Right forelimb (tissue), 1 donor: ENCODE measurements around the gene COMMD7.
"Not testable (repeated sequence)": the region's sequence is repeated elsewhere in the genome, so short reads cannot be mapped to it uniquely, and the experiment has no call there.

Experiments used
- DNase-seq: peaks from one replicate; pipeline ENCODE4 v3.0.0-alpha.2; 2018

Gene COMMD7

DNA sequence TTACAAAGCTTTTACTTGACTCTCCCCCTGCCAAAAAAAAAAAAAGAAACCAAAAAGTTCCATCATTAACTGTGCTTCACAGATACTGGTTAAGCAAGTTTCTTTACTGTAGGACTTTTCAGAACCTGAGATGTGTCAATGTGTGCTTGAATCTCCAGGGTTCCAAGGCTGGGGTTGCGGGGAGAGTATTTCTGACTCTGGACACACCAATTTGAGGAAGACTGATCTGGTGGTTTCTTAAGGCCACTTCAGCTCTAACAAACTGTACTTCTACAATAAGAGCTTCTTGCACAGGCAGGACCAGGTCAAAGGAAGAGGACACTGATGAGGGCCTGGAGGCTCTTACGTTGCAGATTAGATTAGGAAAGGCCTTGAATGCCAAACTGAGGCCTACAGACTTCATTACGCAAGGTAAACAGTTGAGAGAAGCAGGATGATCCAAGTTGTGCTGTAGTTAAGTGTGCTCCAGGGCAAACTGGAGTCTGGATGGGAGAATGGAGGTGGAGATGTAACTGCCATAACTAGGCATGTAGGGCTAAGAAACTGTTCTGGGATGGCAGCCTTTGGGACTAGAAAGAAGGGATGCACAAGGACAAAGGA lies 24.4 kb downstream of the COMMD7 start:
- no peak for DNase-seq

DNA sequence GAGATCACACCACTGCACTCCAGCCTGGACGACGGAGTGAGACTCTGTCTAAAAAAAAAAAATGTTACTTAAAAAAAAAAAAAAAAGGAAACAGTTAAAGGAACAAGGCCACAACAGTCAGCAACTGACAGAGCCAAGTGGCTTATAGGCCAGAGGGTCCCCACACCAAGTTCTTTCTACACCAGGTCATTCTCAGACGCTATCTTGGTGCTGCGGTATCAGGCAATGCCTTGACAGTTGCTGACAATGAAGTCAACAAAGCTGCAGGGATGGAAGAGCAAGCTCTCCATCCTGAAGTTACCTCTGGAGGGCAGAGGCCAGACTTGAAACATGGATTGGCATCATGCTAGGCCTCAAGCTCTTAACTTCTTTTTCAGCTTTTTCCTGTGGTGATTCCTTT lies 31.9 kb downstream of the COMMD7 start:
- DNase-seq: no peak

DNA sequence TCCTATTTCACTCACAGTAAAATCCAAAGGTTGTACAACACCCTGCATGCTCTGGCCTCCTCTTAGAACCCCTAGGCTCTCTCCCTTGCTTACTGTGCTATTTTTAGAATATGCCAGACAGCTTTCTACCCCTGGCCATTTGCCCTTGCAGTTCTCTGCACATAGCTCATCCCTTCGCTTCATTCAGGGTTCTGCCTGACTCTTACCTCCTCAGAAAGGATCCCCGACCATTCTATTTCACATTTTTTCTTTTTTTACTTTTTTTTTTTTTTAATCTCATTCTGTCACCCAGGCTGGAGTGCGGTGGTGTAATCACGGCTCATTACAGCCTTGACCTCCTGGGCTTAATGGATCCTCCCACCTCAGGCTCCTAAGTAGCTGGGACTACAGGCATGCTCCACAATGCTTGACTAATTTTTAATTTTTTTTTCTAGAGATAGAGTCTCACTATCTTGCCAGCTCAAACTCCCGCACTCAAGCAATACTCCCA lies 33.6 kb downstream of the COMMD7 start:
- no peak for DNase-seq

DNA sequence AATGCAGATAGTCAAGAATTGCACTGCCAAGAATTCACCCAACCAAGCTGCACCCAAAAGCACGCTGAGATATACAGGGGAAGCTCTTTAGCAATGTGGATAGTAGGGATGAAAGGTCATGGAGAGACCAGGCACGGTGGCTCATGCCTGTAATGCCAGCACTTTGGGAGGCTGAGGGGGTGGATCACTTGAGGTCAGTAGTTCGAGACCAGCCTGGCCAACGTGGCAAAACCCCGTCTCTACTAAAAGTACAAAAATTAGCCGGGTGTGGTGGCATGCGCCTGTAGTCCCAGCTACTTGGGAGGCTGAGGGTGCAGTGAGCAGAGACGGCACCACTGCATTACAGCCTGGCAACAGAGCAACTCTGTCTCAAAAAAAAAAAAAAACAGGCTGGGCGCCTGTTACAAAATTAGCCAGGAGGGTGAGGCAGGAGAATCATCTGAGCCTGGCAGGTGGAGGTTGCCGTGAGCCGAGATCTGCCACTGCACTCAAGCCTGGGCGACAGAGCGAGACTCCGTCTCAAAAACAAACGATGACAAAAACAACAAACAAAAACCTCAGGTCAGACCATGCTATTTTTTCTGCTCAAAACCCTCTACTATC lies 34.1 kb downstream of the COMMD7 start:
- DNase-seq: not testable (repeated sequence)

DNA sequence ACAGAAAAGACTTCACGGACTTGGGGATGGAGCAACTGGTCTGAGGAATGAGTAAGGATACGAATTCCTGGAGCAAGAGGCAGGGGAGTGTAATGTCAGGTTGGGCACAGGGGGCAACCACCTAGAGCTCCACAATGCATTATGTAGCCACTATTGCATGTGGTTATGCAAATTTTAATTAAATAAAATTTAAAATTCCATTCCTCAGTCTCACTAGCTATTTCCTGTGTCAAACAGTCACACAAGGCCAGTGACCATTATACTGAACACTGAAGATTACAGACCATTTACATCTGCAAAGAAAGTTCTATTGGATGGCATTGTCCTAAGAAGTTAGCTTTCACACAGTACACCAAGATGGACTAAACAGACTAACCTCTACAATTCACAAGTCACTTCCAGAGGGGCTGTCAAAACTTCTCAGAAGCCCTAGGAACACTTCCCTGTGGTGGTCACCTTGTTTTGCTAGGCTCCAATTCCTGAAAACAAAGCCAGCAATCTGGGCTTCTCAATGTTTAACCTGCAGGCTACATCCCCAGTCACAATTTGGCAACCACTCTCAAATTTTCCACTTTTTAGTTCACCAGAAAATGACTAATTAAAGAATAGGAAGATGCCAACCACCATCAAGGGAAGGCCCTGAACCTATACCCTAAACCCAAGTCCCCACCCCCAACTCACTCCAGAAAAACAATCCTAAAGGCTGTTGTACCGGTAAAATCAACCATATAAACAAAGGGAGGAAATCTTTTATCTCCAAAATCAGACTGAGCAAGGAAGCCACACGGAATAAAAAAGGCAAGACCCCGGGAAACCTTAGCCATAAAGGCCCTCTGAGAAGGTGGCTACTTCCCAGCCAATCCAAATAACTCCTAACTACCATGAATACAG lies 35.3 kb downstream of the COMMD7 start:
- DNase-seq: no peak

DNA sequence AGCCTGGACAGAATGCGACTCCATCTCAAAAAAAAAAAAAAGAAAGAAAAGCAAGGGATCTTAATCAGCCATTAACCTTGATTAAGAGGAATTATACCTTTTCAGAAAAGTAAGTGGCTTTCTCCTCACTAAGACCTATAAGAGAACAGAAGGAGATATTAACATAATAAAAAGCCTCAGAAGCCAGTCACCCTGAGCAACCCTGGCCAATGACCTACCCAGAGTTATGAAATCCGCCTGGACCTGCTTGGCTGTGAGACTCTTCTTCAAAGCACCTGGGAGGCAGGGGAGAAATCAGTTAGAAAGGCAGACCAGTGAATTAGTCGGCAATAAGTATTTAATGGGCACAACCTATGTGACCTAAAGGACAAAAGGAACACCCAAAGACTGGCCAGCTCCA lies 36.8 kb downstream of the COMMD7 start:
- no peak for DNase-seq

DNA sequence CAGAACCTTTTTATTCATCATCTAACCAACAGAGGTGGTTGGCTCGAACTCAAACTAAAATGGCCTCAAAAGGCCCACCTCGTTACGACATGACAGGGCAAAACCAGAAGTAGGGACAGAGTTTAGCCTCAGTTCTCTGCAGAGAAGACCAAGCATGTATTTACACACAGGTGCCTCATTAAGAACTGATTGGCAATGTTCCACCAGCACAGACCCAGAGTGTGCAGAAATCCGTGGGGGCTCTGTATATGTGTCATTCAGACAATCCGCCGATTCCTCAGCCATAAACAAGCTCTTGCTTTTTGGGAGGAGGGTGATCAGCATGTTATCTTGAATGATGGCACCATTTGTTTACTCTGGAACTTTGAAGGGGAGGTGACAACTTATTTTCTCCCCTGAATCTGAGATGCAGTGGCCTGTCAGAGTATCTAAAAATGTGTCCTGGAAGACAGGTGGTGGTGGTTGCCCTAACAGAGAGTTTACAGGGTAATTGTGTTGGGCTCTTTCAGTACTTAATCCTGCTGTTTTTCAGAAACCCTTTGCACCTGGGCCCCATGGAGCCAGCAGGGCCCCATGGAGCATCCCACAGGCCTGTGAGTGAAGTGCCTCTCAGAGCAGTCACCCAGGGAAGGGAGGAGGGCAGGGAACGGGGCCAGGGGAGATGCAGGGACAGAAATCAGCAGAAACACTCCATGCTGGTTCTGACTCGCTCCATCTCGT lies 40.4 kb downstream of the COMMD7 start:
- no peak for DNase-seq

DNA sequence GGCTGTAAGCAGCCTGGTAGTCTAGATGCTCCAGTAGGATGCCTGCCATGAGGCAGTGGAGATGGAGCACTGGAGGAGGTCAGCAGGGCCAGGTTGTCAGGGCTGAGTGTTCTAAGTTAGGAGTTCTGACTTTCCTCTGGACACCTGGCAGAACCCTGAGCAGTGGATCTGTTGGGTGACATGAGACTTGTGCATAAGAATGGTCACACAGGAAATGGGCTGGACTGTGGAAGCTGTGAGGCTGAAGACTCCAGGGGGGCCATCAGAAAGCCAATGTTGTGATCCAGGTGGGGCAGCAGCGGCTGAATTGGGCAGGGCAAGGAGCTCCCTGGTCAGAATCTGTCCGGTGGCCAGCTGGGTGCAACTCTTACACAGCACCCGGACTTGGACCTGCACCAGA lies 45.7 kb downstream of the COMMD7 start:
- DNase-seq: no peak

DNA sequence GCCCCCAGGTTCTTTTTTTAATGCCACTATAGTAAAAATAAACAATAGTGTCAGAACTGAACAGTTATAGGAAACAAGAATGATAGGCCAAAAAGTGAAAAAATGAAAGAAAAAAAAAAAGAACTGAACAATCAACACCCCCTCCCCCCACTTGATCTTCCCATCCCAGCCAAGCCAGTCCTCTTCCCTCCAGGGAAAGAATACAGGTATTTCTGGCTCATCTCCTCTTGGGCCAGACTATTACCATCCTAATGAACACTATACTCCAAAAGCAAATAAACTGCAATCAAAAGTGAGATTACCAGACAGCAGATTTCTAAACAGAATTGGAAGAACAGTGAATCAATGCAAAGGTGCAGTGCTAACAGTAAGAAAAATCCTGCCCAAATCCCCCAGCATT lies 48.2 kb downstream of the COMMD7 start:
- DNase-seq: no peak

DNA sequence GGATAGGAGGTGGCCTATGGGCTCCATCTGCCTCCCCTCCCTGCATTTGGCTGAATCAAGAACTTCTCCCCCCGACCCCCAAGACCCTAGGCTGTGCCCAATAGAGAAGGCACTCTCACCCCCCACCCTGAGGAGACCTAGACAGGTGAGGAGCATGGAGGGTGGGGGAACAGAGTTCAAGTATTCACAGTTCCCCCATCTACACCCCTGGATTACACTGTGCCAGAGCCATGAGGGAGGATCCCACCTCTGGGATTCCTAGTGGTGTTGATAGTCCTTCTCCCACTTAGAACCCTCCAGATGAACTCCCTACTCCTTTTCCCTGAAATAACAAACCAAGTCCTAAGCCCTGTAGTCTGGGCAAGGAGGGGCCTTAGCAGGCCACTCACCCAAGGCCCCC lies 54.3 kb downstream of the COMMD7 start:
- not testable (repeated sequence) for DNase-seq

DNA sequence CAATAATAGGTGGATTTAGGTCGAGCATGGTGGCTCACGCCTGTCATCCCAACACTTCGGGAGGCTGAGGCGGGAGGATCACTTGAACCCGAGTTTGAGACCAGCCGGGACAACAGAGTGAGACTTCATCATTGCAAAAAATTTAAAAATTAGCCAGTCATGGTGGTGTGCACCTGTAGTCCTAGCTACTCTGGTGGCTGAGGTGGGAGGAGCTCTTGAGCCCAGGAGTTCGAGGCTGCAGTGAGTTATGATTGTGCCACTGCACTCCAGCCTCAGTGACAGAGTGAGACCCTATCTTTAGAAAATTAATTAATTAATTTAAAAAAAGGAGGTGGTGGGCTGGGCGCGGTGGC lies 56.1 kb downstream of the COMMD7 start:
- DNase-seq: no peak

DNA sequence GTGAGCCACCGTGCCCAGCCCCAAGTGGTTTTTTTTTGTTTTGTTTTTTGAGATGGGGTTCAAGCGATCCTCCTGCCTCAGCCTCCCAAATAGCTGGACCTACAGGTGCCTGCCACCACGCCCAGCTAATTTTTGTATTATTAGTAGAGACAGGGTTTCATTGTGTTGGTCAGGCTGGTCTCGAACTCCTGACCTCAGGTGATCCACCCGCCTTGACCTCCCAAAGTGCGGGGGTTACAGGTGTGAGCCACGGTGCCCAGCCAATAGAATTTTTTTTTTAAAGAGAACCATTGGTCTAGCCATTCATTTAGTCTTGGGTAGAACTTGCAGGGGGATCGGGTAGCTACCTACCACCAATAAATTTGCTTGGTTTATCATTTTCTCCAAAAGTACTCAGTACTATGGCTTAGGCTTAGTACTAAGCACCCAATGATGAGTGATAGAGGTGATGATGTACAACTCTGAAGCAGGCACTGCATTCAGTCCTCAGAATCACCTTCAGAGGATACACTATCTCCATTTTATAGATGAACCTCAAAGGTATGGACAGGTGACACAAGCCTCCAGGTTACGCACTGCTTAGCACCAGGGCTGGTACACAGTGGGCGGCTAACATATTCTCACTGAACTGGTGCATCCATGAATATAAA lies 56.6 kb downstream of the COMMD7 start:
- no peak for DNase-seq

DNA sequence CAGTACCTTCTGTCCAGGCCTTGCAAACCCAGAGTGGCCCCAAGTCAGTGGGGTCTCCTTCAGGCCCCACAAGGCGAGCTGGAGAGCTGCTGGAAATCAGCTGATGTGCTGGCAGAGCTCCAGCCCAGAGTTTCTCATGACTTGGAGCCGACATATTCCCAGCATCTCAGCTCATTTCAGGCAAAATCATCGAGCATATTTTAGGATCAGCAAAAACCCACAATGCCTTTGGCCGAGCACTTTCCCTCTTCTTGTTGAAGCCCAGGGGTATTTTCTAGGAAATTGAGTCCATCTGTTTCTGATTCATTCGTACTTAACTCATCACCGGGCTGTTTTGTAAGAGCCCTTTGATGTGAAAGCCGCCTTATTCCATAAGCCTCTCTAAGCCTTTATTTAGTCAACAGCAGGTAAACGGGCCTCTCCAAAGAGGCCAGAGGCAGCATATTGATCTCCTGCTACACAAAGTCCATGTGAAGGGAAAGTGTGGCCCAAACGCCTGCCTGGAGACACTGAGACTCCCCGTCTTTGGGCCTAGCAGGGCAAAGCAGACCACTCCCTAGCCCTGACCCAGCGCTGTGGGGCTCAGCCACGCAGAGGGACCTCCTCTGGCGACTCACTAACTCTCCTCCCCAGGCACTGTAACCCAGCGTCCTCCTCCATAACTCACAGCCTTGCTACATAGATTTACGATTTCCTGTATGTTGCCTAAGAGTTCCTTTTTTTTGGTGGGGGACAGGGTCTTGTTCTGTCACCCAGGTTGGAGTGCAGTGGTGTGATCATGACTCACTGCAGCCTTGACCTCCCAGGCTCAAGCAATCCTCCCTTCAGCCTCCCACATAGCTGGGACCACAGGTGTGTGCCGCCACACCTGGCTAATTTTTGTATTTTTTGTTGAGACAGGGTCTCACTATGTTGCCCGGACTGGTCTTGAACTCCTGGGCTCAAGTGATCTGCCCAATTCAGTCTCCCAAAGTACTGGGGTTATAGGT lies 57.4 kb downstream of the COMMD7 start:
- DNase-seq: peak; percentile 83

DNA sequence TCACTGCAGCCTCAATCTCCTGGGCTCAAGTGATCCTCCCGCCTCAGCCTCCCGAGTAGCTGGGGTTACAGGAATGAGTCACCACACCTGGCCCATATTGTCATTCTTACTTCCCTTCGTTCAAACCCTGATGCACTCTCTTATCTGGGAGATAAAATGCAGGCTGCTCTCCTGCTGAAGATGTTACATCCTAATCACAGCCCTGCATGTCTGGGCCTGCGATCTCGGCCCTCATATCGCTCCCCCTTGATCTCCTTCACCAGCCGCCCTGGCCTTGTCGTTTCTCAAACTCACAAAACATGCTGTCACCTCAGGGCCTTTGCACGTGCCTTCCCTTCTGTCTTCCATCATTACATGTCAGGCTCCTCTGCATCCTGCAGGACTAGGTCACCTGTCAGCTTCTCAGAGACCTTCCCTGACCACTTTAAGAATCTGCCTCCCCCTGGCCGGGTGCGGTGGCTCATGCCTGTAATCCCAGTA lies 60.7 kb downstream of the COMMD7 start:
- DNase-seq: no peak

DNA sequence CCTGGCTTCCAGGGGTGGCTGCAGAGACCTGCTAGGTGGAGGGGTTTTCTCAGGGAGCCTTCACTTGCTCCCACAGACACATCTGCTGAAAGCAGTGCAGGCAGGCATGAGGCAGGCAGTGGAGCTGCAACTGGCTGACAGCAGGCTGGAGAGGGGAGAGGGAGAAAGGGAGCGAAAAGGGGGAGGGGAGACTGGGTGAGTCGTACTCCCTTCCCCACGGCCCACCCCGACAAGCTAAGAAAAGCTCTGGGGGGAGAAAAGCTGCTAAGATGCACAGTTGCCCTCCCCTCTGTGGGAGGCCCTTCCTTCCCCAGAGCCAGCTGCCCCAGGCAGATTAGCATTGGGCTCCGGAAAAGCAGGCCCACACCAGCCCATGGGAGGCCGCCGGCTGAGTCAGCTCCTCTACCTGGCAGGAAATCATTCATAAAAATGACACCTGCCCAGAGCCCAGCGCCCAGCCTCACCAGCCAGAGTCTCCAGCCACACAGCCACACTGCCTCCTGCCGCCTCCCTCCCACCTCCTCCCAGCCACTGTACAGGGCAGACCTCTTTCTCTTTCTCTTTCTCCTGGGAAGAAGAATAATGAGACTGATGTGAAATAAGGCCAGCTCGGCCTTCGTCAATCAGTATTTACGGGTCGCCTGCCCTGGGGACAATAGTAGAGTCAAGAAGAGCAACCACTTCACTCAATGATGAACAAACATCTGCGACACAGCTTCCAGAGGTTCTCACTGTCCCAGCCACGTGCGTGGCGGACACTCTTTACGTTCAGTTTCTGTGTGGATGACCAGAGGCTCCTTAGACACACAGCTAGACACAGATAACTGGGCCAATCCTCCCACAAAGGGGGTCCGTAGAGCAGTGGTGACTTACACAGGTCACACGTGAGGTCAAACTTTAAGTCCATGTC lies 61.8 kb downstream of the COMMD7 start:
- DNase-seq: no peak

DNA sequence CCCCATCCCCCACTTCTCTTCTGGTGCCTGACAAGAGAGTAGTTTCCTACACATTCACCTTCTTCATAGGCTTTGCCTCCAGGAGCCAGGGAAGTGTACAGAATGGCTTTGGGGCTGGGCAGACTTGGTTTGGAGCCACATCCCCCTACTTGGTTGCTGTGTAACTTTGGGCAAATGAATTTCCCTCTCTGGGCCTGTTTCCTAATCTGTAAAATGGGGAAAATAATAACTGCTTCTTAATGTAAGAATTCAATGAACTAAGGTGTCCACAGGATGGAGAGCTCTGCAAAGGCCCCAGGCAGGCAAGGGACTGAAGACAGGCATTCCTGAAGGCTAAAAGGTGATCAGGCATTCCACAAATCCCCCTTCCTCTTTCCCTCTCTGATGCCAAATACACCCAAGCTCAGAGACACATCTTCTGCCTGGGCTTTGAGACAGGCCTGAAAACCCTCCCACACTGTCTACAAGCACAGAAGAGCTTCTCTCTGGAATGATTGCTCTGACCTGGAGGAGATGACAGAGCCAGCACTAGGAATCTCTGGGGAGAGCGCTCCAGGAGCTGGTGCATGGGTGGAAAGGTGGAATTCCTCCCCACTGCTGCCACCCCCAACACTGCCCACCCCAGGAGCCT lies 62.6 kb downstream of the COMMD7 start:
- no peak for DNase-seq

DNA sequence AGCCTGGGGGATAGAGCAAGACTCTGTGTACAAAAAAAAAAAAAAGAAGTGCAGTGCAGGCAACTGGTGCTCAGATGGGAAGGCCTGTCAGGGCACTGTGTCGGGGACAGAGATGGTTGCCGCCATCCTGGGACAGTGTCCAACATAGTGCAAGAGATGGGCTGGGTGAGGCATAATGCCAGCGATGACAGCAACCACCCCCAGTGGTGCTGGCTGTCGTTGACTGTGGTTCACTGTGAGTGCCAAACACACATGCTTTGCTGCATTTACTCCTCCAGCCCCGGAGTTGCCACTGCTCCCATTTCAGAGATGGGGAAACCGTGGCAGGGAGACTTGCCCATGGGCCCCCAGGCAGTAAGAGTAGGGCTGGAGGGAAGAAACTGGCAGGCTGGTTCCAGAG lies 64.3 kb downstream of the COMMD7 start:
- DNase-seq: no peak

DNA sequence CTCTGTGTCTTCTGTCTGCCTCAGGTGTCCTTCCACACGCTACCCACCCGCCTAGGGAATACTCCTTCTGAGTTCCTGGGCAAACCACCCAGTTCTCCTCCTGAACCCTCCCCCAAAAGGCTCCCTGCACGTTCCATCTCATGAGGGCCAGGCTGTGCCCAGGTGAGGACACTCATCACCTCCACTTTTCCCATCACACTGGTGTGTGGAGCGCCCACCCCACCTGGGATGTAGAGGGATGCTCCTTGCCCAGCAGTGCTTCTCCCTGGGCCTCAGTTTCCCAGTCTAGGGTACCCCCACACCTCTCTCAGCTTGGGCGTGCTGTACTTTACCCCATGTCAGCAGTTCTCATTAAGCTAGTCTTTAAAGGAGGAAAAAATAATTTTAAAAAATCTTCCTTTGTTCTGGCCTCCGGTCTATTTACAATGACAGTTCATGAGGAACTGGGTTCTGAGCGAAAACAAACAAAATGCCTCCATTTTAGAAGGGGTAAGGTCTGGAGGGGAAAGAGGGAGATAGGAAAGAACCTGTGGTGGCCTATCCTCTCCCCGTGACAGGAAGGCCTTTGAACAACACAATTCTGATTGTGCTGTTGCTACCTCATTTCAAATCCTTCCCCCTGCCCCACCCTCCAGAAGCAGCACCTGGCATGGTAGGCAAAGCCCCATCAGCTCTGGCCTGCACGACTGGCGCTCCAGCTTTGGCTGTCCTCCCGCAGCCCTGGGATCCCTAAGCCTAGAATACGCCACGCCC lies 67.9 kb downstream of the COMMD7 start:
- DNase-seq: no peak

DNA sequence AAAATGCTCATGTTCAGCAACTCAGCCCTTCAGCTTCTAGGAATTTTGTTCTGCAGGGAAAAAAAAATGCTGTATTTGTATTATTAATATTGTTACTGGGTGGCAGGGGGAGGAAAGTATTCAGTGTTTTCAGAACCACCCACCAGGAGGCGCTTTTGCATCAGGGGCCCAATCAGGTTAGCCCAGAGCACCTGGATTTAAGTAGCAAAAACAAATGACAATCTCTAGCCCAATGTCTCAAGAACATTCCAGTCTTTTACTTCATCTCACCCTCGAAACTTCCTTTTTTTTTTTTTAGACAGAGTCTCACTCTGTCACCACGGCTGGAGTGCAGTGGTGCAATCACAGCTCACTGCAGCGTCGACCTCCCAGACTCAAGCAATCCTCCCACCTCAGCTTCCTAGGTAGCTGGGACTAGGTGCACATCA lies 68.9 kb downstream of the COMMD7 start:
- DNase-seq: no peak
